HG03025 (cell line): ENCODE data around the gene TRPM1.

ENCODE experiments used
- ATAC-seq: cut with Tn5 transposase; IDR thresholded peaks from one replicate; pipeline ENCODE4 v1.9.1; 2021; ENCODE audit warnings: mild to moderate bottlenecking, moderate library complexity; ENCODE audit not compliant: unreplicated experiment, low FRiP score

Gene TRPM1

GRCh38 chr15:31085359-31085758, 16.2 kb downstream of the TRPM1 start:
- no peak for ATAC-seq

DNA sequence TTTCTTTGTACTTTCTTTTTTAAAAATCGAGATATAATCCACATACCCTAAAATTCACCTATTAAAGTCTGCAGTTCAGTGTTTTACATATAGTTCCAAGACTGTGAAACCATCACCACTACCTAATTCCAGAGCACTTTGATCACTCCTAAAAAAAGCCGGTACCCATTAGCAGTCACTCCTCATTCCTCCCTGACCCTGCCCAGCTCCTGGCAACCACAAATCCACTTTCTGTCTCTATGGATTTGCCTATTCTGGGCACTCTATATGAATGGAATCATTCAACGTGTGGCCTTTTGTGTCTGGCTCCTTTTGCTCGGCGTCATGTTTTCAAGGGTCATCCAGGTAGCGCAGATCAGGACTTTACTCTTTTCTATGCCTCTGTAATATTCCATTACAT, 17.3 kb downstream of the TRPM1 start:
- no peak for ATAC-seq

DNA sequence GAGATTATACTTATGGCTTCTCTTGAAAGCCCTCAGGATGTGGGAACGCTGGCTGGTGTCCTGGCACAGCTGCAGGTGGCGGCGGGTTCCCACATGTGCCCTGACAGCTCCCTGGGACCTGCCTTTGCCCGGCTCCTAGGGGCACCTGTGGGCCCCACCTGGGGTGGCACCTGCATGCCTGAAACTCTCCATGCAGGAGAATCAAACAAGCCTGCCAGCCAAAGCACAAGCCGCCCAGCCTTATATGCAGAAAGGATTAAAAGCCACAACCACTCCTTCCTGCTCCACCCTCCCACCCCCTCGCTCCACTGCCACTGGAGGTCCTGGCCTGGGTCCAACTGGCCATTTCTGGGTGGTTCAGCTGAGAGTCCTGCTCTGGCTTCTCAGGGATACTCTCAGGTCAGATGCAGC, 18.1 kb downstream of the TRPM1 start:
- no peak for ATAC-seq

DNA sequence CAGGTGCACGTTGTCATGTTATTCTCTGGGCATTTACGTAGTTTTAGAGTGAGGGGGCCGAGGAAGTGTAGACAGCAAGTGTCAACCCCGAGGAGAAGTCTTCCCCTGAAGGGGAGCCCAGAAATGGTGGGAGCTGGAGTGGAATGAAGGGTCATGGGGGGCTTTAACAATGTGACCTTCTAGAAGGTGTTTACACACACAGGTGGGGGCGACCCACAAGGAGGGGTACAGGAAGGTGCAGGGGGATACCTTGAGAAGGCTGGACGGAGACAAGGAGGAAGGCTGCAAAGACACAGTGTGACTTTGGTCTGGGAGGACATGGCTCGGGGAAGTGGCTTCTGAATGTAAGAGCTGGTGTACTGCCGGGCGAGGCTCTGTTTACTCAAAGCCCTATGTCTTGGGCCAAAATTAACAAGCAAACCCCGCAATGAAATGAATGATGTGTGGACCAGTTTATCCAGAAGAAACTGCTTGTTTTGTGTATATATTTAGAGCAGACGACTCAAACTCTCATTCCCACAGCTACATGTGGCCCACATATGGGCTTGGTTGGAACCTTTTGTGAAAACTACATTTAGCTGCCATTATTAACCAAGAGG, 18.7 kb downstream of the TRPM1 start:
- no peak for ATAC-seq

GRCh38 chr15:31081588-31082250, 19.8 kb downstream of the TRPM1 start:
- ATAC-seq = no peak

GRCh38 chr15:31081056-31081455, 20.5 kb downstream of the TRPM1 start:
- ATAC-seq = no peak

- no peak for ATAC-seq
These were observed 20.9 kb downstream of the TRPM1 start for GRCh38 chr15:31080591-31081014.

GRCh38 chr15:31079519-31079918, 22.0 kb downstream of the TRPM1 start:
- no peak for ATAC-seq

DNA sequence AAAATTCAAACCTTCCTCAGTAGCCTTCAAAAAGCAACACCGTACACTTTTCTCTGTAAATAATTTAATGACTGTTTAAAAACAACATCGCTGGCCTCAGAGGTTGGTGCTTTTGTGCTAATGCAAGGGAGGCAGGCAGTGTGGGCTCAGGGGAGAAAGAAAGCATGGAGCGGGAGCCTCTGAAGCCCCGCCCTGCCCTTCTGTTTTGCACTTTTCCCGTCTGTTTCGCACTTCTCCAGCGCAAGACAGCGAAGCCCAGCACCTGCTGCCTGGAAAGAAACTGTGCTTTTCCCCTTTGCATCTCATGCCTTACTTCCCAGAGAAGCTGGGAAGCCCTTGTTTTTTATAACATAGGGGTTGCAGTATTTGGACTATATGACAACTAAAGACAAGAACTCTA, 23.1 kb downstream of the TRPM1 start:
- ATAC-seq = no peak

DNA sequence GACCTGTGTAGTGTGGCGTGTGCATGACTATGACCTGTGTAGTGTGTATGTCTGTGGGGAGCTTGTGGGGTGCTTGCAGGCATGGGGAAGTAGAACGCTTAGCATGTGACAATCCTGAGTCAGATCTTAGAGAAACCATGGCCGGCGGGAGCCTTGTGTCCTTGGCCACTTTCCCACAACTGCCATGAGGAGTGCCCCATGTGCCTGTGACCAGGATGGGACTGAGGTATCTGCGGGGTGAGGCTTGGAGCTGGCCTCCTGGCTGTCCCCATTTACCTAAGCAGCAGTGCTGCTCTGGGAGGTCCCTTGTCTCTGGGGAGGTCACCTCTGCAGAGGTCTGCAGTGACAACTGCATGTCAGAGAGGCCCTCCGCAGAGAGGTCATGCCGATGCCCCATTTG, 23.6 kb downstream of the TRPM1 start:
- ATAC-seq = no peak

DNA sequence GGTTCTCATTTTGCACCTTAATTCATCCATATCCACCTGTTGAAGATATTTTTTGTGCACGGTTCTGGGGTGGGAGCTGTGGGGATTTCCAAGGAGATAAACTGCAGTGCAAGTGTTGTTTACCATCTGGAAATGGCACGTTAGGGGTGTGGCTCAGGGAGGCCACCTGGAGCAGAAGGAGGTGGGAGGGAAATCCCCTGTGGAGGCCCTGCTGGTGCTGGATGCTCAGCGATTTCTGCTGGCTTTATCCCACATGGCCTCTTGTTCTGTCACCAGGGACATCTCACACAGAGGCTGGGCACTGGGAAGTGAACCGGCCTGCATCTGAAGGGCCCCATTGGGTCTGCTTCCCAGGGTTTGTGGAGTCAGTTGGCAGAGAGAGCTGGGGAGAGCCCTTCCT, 24.3 kb downstream of the TRPM1 start:
- no peak for ATAC-seq

DNA sequence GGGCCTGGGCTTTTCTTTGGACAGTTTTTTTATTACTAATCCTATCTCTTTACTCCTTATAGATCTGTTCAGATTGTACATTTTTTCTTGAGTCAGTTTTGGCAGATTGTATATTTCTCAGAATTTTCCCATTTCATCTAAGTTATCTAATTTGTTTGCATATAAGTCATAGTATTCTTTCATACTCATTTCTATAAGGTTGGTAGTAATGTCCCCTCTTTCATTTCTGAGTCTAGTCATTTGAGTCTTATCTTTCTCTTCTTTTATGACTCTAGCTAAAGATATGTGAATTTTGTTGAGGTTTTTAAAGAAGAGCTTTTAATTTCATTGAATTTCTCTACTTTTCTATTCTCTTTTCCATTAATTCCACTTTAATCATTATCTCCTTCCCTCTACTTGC, 27.2 kb downstream of the TRPM1 start:
- ATAC-seq = no peak

- no peak for ATAC-seq
These were observed 30.7 kb downstream of the TRPM1 start for GRCh38 chr15:31070867-31071266.

DNA sequence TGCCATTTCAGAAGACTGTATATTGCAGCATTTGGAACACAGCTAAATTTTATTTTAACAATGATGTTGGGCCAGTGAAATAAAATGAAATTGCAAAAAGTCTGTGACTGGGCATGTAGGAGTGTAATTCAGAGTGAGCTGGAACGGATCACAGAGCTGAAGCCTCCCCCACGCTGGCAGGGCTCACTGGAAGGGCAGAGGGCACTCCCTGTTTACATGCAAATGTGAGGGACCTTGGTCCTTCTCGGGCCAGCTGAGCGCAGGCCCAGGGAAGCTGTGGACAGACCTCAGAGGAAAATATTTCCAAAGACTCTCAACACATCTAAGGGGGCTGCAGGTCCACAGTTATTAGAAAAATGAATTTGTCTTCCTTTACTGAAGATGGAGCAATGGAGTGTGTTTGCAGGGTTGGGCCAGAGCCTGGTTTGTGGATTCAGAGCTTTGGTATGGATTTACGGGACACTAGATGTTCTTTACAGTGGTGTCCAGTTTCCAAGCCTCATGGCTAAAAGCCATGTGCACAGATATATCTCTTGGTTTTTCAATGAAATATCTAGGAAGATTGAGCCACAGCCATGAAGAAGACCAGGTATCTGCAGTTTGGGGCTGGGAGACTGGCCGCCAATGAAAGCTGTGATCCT, 32.0 kb downstream of the TRPM1 start:
- no peak for ATAC-seq

- no peak for ATAC-seq
These were observed 33.5 kb downstream of the TRPM1 start for GRCh38 chr15:31067890-31068603.

DNA sequence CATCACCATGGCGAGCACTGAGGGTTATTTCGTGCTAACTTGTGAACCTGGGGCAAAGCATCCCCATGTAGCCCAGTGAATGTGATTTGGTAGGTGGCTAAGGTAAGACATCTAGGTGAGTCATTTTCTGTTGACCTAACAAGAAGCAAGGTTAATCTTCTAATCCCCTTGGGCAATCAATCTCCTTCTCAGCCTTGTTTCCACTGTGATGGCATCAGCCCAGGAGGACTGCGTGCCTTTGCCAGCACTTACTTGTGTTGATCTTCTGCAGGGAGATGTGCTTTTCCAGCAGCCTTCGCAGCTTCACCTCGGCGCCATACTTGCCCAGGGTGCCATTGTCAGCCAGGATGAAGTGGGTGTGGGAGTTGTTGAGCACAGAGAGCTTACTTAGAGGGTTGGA, 35.7 kb downstream of the TRPM1 start:
- no peak for ATAC-seq

- no peak for ATAC-seq
These were observed 38.6 kb downstream of the TRPM1 start for GRCh38 chr15:31062911-31063310.

- no peak for ATAC-seq
These were observed 39.1 kb downstream of the TRPM1 start for GRCh38 chr15:31062310-31062847.

DNA sequence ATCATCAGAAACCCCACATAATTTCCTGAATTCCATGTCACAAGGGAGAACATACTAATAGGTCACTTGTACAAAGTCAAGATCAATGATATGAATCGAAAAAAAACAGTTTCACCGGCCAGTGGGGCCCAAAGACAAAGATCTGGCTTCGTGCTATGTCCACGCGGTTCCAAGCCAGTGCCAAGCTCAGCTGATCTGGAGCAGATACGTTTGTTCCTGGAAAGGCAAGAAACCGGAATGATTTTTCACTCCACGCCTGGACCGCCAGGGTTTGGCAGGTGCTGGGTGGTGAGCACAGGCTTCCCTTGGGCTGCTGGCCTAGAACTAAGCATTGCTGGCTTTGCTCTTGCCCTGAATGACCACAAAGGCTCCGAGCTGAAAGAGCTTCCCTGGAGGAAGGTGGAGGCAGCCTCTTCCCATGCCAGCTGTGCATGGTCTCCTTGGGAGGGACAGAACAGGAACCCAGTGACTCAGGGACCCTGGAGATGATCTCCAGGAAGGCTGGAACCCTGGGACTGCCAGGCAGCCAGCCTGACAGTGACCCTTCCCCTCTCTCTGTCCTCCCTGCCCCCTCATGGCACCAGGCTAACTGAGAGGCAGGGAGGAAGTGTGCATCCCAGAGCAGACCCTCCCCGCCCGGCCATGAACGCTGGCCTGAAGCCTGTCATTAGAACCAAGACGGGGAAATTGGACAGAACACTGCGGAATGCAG, 40.9 kb downstream of the TRPM1 start:
- ATAC-seq = no peak

GRCh38 chr15:31058236-31058962, 43.1 kb downstream of the TRPM1 start:
- ATAC-seq = no peak
